Kidney capillary endothelial cell (primary cell): ENCODE results near the gene XXYLT1.
A peak's percentile ranks its signal among the peaks of the same experiment; 100 is the strongest.

Source experiments
- DNase-seq: peaks from one replicate; pipeline ENCODE4 v3.0.0-alpha.2; 2018; ENCODE audit warnings: low spot score

The XXYLT1 gene

GRCh38 chr3:195129644-195130492 is 141.1 kb downstream of the XXYLT1 start:
- DNase-seq, result no peak

- no peak for DNase-seq
These were observed 141.8 kb downstream of the XXYLT1 start for GRCh38 chr3:195129072-195129643.

- no peak for DNase-seq
These were observed 142.5 kb downstream of the XXYLT1 start for GRCh38 chr3:195128255-195129071.

- DNase-seq, result no peak
These were observed 144.8 kb downstream of the XXYLT1 start for GRCh38 chr3:195126056-195126605.

- no peak for DNase-seq
These were observed 145.3 kb downstream of the XXYLT1 start for GRCh38 chr3:195125646-195126045.

GRCh38 chr3:195124378-195124992 is 146.5 kb downstream of the XXYLT1 start:
- DNase-seq, result no peak

- DNase-seq, result no peak
These were observed 147.7 kb downstream of the XXYLT1 start for GRCh38 chr3:195123281-195123691.

GRCh38 chr3:195122261-195122660 is 148.7 kb downstream of the XXYLT1 start:
- DNase-seq, result no peak

GRCh38 chr3:195120267-195120601 is 150.7 kb downstream of the XXYLT1 start:
- DNase-seq, result no peak

GRCh38 chr3:195119461-195120266 is 151.3 kb downstream of the XXYLT1 start:
- peak; percentile 92 for DNase-seq

- no peak for DNase-seq
These were observed 152.3 kb downstream of the XXYLT1 start for GRCh38 chr3:195118671-195119070.

GRCh38 chr3:195117978-195118581 is 152.9 kb downstream of the XXYLT1 start:
- DNase-seq, result peak; percentile 80

GRCh38 chr3:195116407-195117185 is 154.4 kb downstream of the XXYLT1 start:
- no peak for DNase-seq

- no peak for DNase-seq
These were observed 155.2 kb downstream of the XXYLT1 start for GRCh38 chr3:195115600-195116406.

- DNase-seq, result no peak
These were observed 156.0 kb downstream of the XXYLT1 start for GRCh38 chr3:195114786-195115599.

- no peak for DNase-seq
These were observed 157.2 kb downstream of the XXYLT1 start for GRCh38 chr3:195113536-195114425.

GRCh38 chr3:195113048-195113447 is 157.9 kb downstream of the XXYLT1 start:
- DNase-seq, result no peak
